MV-4-11 (cell line): ENCODE data around the gene ADK.
"Not testable (repeated sequence)": the region's sequence is repeated elsewhere in the genome, so short reads cannot be mapped to it uniquely, and the experiment has no call there.

Experiments used
- DNase-seq: peaks from one replicate; lab custom pipeline; 2025; lab: John Stamatoyannopoulos, UW

Gene ADK

DNA sequence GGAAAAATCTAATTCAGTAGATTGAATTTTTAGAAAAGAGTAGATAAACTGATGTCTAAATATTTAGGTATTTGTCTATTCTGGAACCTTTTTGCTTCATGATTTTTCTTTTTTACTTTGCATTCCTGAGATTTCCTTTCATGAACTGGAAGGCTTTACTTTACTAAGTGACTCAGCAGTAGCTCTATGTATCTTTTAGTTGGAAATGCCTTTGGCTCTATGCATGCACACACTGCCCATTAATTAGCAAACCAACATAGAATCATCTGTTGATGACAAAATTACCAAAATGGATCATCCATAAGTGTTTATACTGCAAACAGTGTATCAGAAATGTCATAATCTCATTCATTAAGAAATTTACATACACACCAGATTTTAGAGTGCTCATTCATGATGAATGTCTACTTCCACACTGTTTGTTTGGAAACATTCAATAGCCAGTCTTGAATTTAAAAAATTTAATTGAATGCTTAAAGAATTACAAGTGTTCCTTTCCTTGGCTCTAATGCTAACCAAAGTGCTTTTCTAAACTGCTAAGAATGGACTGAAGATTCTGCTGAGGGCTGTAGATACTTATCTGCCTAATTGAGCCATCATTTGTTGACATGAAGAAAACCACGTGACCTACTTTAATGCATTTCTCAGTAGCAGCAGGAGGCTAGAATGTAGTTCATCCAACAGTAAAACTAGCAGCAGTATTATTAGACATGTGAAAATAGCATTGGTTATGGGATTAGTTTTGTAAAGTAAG, 282.0 kb downstream of the ADK start:
- DNase-seq, result no peak

DNA sequence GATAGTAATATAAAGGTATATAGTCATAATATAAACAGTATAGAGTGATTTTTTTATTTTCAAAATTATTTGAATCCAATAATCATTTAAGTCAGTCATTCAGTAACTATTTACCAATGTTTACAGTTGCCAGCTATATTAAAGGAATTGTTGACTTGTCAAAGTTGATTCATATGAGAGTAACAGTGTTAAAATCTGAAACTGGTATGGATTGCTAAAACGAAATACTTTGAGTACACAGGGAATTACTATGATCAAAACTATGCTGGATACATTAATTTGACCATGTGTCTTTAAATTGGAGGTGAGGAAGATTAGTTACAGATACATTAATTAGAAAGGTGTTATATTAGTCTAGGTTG, 282.6 kb downstream of the ADK start:
- no peak for DNase-seq

DNA sequence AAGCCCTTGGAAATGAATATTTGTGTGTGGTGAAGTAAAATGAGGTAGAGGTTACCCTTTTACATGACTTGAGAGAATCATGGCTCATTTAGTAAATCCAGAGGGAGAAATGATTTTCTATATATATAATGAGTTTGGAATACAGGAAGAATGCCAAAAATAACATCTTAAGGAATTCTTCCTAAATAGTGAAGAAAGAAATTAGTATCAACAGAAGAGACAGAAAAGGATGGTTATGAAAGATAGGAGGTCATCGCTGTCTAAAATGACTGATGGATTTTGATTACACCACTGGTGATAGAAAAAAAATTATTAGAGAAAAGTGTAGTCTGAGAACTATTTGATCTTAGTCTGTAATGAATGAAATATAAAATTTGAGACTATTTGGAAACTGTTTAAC, 283.0 kb downstream of the ADK start:
- no peak for DNase-seq

GRCh38 chr10:74434547-74434946, 283.5 kb downstream of the ADK start:
- DNase-seq, result no peak

DNA sequence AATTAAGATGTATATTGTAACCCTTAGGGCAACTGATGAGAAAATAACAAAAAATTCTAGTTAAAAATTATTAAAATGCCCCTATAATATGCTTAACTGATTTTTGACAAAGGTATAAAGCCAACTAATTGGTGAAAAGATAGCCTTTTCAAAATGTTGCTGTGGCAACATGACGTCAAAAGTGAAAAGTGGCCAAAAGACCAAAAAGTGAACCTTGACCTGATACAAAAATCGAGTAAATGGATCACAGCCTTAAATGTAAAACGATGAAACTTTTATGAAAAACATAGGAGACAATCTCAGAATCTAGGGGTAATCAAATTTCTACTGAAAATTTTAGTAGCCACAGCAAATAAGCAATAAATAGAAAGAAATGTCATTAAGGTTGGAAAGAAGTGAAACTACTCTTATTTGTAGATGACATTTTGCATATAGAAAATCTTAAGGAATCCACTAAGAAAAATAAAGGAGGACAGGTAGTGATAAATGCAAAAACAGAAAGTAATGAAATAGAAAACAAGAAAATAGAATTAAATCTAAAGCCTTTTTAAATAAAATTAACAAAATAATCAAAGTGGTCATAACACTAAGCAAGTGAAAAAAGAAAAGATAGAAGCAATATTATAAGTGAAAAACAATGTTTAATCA, 285.6 kb downstream of the ADK start:
- DNase-seq, result no peak

GRCh38 chr10:74437822-74438221, 286.8 kb downstream of the ADK start:
- DNase-seq, result no peak

GRCh38 chr10:74439213-74439612, 288.2 kb downstream of the ADK start:
- peak; percentile 32 for DNase-seq

DNA sequence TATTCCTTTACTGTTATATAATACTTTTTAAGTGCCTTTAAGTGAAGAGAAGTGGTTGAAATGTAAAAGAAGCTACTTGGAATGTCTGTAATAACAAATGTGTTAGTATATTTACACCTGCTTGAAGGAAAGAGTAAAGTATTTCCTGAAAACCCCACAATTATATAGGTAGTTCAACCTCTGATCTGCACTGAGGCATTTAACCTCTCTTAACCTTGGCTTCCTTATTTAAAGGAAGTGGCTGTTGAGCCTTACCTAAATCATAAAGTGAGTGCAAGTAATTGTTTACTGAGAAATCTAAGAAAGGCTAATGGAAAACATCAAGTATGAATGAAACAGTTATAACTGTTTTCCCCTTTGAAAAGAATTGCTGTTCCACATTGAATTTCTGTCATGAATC, 294.5 kb downstream of the ADK start:
- DNase-seq, result no peak

DNA sequence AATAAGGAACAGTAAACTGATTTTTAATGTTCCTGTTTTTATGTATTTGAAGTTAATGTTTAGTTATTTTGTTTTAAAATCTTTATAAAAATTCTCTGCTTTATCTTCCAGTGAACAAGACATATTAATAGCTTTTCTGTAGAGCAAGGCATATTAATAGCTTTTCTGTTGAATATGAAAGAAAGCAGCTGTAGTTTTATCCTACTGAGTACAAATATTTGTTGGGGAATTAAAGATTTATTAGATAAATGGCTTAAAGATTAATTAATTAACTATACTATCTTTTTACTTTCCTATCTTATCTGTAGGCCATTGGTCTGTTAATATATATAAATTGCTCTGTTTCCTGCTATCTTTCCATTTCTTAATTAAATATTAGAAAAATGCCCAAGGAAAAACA, 299.6 kb downstream of the ADK start:
- DNase-seq, result no peak

DNA sequence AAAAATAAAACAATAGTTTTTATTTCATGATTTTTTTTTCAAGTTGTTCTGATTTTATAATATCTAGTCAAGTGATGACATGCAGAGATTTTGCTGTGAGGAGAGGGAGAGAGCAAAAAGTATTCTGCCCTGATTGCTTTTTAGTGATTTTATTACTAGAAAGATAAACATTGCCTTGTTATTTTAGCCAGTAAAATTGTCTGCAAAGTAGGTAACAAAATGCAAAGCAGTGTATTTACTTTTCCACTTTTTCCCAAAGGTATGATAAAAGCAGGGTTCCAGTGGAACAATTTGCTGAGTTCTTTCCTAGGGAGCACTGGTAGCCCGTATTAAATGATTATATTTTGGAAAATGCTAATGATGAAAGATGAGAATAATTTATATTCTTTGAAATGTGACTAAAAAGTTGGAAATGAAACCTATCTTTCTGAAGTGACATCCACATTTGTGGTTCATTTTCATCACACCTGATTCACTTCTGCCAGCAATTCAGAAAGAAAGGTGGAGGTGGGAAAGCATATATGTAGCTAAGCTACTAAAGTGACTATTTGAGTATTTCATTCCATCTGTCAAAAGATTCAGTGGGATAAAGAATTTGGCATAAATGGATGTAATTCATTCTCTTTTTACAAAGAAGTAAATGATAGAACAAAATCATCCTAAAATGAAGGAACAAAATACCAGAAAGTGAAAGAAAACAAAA, 300.3 kb downstream of the ADK start:
- DNase-seq, result no peak

GRCh38 chr10:74453169-74453568, 302.1 kb downstream of the ADK start:
- DNase-seq, result no peak

DNA sequence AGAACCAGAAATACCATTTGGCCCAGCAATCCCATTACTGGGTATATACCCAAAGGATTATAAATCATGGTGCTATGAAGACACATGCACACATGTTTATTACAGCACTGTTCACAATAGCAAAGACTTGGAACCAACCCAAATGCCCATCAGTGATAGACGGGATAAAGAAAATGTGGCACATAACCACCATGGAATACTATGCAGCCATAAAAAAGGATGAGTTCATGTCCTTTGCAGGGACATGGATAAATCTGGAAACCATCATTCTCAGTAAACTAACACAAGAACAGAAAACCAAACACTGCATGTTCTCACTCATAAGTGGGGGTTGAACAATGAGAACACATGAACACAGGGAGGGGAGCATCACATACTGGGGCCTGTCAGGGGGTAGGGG, 306.5 kb downstream of the ADK start:
- DNase-seq, result not testable (repeated sequence)

GRCh38 chr10:74460812-74461211, 309.8 kb downstream of the ADK start:
- DNase-seq, result no peak

DNA sequence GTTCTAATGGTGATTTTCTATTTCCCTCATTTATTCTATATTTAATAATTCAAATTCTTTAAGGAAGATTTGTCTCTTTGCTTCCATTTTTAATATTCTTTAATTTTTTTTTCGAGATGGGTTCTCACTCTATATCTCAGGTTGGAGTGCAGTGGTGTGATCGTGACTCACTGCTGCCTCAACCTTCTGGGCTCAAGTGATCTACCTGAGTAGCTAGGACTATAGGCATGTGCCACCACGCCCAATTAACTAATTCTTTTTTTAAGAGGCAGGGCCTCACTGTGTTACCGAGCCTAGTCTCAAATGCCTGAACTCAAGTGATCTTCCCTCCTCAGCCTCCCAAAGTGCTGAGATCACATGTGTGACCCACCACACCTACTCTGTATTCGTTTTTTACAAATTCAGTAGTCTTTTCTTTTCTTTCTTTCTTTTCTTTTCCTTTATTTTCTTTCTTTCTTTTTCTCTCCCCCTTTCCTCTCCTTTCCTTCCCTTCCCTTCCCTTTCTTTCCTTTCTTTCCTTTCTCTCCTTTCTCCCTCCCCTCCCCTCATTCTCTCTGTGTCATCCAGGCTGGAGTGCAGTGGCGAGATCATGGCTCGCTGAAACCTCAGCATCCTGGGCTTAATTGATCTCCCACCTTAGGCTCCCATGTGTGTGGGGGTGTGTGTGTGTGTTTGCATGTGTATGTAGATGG, 323.1 kb downstream of the ADK start:
- no peak for DNase-seq

DNA sequence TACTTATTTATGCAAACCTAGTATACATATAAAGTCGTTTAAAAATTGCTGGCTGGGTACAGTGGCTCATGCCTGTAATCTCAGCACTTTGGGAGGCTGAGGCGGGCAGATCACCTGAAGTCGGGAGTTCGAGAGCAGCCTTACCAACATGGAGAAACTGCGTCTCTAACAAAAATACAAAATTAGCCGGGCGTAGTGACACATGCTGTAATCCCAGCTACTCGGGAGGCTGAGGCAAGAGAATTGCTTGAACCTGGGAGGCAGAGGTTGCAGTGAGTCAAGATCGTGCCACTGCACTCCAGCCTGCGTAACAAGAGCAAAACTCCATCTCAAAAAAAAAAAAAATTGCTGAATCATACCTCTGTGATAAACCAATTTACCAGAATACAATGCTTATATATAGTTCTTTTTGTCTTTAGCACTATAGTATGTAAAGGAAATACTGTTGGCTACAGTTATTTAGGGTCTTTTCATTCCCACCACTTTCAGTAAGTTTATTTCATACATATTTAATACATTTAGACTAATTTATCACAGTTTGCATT, 325.2 kb downstream of the ADK start:
- DNase-seq, result not testable (repeated sequence)

DNA sequence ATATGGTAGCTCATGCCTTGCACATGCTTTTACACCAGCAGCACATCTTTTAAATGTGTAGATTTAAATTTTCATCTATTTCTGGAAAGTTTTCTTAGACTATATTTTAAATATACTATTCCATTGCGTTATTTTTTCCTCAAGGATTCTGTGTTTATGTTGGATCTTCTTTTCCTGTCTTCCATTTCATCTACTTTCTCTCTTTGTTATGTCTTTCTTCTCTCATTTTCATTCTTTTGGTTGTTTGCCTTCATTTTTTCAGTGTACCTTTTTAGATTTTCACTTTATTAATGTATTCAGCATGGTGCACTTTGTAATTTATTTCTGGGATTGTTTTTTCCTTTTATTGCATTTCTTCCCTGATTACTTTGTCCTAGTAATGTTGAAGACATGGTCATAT, 329.8 kb downstream of the ADK start:
- DNase-seq, result no peak

DNA sequence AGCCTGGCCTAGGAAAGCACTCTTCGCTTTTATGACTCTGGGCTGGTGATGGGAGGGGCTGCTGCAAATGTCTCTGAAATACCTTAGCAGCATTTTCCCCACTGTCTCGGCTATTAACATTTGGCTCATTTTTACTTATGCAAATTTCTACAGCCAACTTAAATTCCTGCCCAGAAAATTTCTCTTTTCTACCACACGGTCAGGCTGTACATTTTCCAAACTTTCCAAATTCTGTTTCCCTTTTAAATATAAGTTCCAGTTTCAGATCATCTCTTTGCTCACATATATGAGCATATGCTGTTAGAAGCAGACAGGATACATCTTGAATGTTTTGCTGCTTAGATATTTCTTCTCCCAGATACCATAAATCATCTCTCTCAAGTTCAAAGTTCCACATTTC, 332.3 kb downstream of the ADK start:
- DNase-seq, result no peak

GRCh38 chr10:74485283-74485682, 334.3 kb downstream of the ADK start:
- no peak for DNase-seq

GRCh38 chr10:74486659-74487058, 335.6 kb downstream of the ADK start:
- DNase-seq, result no peak

DNA sequence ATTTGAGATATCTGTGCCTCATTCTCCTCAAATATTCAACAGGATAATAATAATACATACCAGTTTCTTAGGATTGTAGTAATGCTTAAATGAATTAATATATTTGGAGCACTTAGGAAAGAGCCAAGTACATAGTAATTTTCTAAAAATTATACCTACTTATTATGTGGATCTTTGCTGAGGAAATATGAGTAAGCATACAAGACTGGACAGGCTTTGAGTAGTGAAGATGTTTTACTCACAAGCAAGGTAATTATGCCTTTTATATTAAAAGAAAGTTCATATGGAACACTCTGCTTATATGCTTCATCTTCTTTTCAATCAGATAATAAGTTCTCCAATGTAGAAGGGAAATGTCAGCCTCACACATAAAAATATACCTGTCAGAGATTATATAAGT, 337.9 kb downstream of the ADK start:
- DNase-seq, result no peak

GRCh38 chr10:74490551-74490950, 339.5 kb downstream of the ADK start:
- DNase-seq, result no peak

DNA sequence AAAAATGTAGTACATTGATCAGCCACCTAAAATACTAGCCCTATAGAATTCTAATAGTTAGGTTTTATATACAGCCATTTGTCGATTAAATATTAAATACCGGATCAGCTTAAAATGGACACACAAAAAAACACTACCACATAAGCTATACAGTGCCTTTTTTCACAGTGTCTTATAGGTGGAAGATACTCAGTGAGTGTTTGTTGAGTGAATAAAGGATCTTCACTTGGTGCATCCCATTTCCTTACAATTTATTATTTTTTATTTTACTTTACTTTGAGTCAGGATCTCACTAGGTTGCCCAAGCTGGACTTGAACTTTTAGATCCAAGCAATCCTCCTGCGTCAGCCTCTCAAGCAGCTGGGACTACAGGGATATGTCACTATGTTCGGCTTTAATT, 340.0 kb downstream of the ADK start:
- no peak for DNase-seq
